ENCODE results near the gene SCNN1A.
A peak's percentile ranks its signal among the peaks of the same experiment; 100 is the strongest.

The SCNN1A gene

DNA sequence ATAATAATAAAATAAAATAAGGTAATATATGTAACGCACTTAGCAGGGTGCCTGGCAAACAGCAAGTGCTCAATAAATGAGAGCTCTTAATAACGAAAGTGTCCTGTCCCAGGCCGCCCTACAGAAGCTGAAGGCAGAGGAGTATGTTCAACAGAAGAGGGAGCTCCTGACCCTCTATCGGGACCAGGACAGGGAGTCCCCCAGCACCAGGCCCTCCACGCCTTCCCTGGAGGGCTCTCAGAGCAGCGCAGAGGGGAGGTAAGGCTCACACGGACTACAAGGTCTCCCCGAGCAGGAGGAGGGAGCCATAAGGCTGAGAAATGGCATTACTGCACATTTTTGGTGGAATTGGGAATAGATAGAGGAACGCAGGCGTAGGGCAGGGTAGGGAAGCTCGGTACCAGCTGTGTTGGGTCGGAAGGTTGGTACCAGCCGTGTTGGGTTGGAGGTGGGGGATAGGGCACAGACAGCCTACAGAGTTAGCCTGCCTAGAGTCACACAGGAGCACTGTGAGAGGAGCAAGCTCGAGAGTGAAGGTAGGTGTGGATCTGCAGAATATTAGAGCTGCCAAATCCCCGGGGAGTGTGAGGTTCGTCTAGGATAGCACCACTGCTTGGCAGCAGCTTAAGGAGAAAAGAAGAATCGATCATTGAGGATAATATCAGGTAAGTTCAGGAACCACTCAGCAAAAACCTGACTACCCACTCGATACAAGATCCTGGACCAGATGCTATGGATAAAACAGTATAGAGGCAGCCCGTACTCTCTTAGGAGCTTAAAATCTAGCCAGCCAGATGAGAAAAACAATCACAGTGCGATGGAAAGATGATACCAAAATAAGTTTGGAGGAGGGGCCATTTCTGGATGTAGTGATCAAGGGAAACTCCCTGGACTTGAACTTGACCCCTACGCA is 48.8 kb downstream of the SCNN1A start:
- DNase-seq = peak in 1 of 2 donors; percentile 45
- Histone ChIP-seq H3K79me1 (ENCODE audit: low read length) (peaks cover 6% of the 10 kb centered on the region), H3K23ac (ENCODE audit: low read length) (no peak overlapping the region), H3K27ac (ENCODE audit: low read depth, low read length) (no peak overlapping the region), H3K4me3 (ENCODE audit: low read depth, low read length) (no peak overlapping the region), H3K4ac (ENCODE audit: low read depth, low read length) (no peak overlapping the region), H3K79me2 (ENCODE audit: control insufficient read depth, insufficient read depth, low read length, poor library complexity) (peaks cover 3% of the 10 kb centered on the region), H2AFZ (ENCODE audit: insufficient read depth, low read length, poor library complexity) (no peak overlapping the region), H2BK5ac (ENCODE audit: low read depth, low read length, poor library complexity) (no peak overlapping the region), H3K4me2 (ENCODE audit: low read length) (no peak overlapping the region), H4K91ac (ENCODE audit: low read depth, low read length) (no peak overlapping the region), H3K14ac (ENCODE audit: low read length) (no peak overlapping the region), H3K18ac (ENCODE audit: low read length) (no peak overlapping the region), H4K12ac (ENCODE audit: low read depth, low read length) (no peak overlapping the region), H2AK5ac (ENCODE audit: low read length) (no peak overlapping the region), H3K9me3 (ENCODE audit: insufficient read depth, low read depth, low read length) (peaks cover 3% of the 10 kb centered on the region), H4K8ac (ENCODE audit: low read depth, low read length) (no peak overlapping the region), H2BK120ac (ENCODE audit: insufficient read depth, low read length, poor library complexity) (no peak overlapping the region), H3K27me3 (ENCODE audit: insufficient read depth, low read length) (no peaks in the 10 kb centered on the region), H3K9ac (ENCODE audit: low read length) (no peak overlapping the region), H3K36me3 (ENCODE audit: control insufficient read depth in 1 of 2, insufficient read depth in 2 of 2, low read length in 2 of 2) (peaks cover 40 to 44% of the 10 kb centered on the region in 2 experiments), H3K4me1 (ENCODE audit: control insufficient read depth in 1 of 2, insufficient read depth in 2 of 2, low read length in 2 of 2) (peaks cover 12 to 14% of the 10 kb centered on the region in 2 experiments), H2BK12ac (ENCODE audit: low read length) (no peak overlapping the region)
- WGBS (ENCODE audit: extremely low coverage, insufficient coverage, insufficient read length) = no CpG with 5 or more reads among the region's 21 CpGs

DNA sequence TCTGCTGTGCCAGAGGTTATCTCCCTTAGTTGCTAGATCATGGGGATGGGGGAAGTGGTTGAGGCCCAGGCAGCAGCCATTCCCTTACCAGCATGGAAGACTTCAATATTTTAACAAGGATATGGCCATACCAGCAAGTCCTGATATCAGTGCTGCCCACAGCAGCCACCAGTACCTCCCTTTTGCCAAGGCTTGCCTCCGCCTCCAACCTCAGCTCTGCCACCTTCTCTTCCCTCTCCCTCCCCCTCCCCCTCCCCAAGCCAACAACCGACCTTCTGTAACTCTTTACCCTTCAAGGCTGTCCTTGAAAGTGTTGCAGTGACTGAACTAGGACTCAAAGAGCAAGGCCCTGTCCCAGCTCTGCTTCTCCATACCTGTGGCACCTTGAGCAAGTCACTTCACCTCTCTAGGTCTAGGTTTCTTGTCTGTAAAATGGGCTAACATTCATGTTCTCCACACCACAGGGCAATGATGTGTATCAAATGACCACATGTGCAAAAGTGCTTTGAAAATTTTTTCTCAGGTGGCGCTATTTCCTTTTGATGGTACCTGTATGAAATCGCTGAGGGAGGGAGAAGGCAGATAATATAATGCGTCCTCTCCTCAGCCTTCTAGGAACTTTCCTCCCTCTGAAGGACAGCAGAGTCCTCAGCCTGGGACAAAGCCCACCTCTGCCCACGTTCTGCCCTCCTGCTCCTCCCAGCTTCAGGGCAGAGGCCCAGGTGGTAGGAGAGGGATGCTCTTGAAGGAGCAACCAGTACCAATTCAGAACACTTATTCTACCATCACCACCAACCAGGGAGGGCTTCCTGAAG is 50.2 kb downstream of the SCNN1A start:
- H3K4me1 ChIP-seq (ENCODE audit: control insufficient read depth in 1 of 2, insufficient read depth in 2 of 2, low read length in 2 of 2) = peaks cover 14 to 15% of the 10 kb centered on the region in 2 experiments
- H4K8ac ChIP-seq (ENCODE audit: low read depth, low read length) = no peak overlapping the region
- peaks cover 6% of the 10 kb centered on the region for H3K79me1 ChIP-seq (ENCODE audit: low read length)
- no peak overlapping the region for H4K12ac ChIP-seq (ENCODE audit: low read depth, low read length)
- H2BK5ac ChIP-seq (ENCODE audit: low read depth, low read length, poor library complexity) = no peak overlapping the region
- H3K14ac ChIP-seq (ENCODE audit: low read length) = no peak overlapping the region
- H3K4me2 ChIP-seq (ENCODE audit: low read length) = no peak overlapping the region
- H3K18ac ChIP-seq (ENCODE audit: low read length) = no peak overlapping the region
- H2AFZ ChIP-seq (ENCODE audit: insufficient read depth, low read length, poor library complexity) = no peak overlapping the region
- H2AK5ac ChIP-seq (ENCODE audit: low read length) = no peak overlapping the region
- H4K91ac ChIP-seq (ENCODE audit: low read depth, low read length) = no peak overlapping the region
- H2BK12ac ChIP-seq (ENCODE audit: low read length) = no peak overlapping the region
- H3K79me2 ChIP-seq (ENCODE audit: control insufficient read depth, insufficient read depth, low read length, poor library complexity) = peaks cover 3% of the 10 kb centered on the region
- H3K27ac ChIP-seq (ENCODE audit: low read depth, low read length) = no peak overlapping the region
- no peak overlapping the region for H3K9ac ChIP-seq (ENCODE audit: low read length)
- H3K36me3 ChIP-seq (ENCODE audit: control insufficient read depth in 1 of 2, insufficient read depth in 2 of 2, low read length in 2 of 2) = peaks cover 27 to 33% of the 10 kb centered on the region in 2 experiments
- WGBS (ENCODE audit: extremely low coverage, insufficient coverage, insufficient read length) = no CpG with 5 or more reads among the region's 6 CpGs
- DNase-seq = no peak
- no peak overlapping the region for H3K23ac ChIP-seq (ENCODE audit: low read length)
- H3K9me3 ChIP-seq (ENCODE audit: insufficient read depth, low read depth, low read length) = peaks cover 1% of the 10 kb centered on the region
- H3K4me3 ChIP-seq (ENCODE audit: low read depth, low read length) = no peak overlapping the region
- H3K4ac ChIP-seq (ENCODE audit: low read depth, low read length) = no peak overlapping the region
- no peak overlapping the region for H2BK120ac ChIP-seq (ENCODE audit: insufficient read depth, low read length, poor library complexity)
- H3K27me3 ChIP-seq (ENCODE audit: insufficient read depth, low read length) = no peaks in the 10 kb centered on the region

DNA sequence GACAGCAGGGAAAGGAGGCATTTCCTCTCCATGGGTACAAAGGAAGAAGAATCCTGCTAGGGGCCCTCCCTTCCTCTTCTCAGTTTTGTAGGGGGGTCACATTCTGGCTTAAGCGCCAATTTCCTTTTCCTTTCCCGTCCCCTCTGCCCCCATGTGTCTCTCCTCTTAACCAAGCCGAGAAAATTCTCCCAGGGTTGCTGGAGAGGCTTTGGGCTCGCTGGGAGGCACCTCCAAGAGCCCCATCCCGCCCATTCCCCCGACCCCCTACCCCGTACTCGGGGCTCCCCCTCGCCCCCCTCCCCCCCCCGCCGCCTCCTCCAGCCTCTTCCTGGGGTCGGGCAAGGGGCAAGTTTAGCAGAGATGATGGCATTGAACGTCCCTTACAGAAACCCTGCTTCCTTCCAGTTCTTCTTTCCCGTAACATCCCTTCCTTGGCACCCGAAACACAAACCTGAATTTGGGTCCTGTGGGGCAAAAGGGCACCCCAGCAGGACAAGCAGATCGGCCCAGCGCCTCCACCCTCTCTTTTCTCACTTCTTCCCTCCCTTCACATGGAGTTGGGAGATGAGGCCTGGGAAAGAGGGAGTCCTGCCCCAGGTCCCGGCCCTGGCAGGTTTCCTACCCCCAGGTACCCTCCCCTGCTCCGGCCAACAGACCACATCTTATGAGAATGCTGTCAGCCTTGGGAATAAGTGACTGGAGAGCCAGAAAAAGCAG is 51.2 kb downstream of the SCNN1A start:
- H3K4ac ChIP-seq (ENCODE audit: low read depth, low read length) = no peak overlapping the region
- H4K91ac ChIP-seq (ENCODE audit: low read depth, low read length) = peak overlapping the region; percentile 80
- peak overlapping the region; percentile 75 for H4K8ac ChIP-seq (ENCODE audit: low read depth, low read length)
- H3K9me3 ChIP-seq (ENCODE audit: insufficient read depth, low read depth, low read length) = peaks cover 3% of the 10 kb centered on the region
- H3K4me1 ChIP-seq (ENCODE audit: control insufficient read depth in 1 of 2, insufficient read depth in 2 of 2, low read length in 2 of 2) = peaks cover 14 to 16% of the 10 kb centered on the region in 2 experiments
- H3K27me3 ChIP-seq (ENCODE audit: insufficient read depth, low read length) = no peaks in the 10 kb centered on the region
- no peak overlapping the region for H4K12ac ChIP-seq (ENCODE audit: low read depth, low read length)
- H2BK120ac ChIP-seq (ENCODE audit: insufficient read depth, low read length, poor library complexity) = peak overlapping the region; percentile 40
- no peak overlapping the region for H3K23ac ChIP-seq (ENCODE audit: low read length)
- H3K14ac ChIP-seq (ENCODE audit: low read length) = peak overlapping the region; percentile 69
- peaks cover 6% of the 10 kb centered on the region for H3K79me1 ChIP-seq (ENCODE audit: low read length)
- H2AK5ac ChIP-seq (ENCODE audit: low read length) = peak overlapping the region; percentile 49
- H3K18ac ChIP-seq (ENCODE audit: low read length) = no peak overlapping the region
- peak overlapping the region; percentile 23 for H3K4me2 ChIP-seq (ENCODE audit: low read length)
- WGBS (ENCODE audit: extremely low coverage, insufficient coverage, insufficient read length) = no CpG with 5 or more reads among the region's 19 CpGs
- H2AFZ ChIP-seq (ENCODE audit: insufficient read depth, low read length, poor library complexity) = peak overlapping the region; percentile 32
- peak overlapping the region; percentile 3 for H3K9ac ChIP-seq (ENCODE audit: low read length)
- peaks cover 3% of the 10 kb centered on the region for H3K79me2 ChIP-seq (ENCODE audit: control insufficient read depth, insufficient read depth, low read length, poor library complexity)
- H3K36me3 ChIP-seq (ENCODE audit: control insufficient read depth in 1 of 2, insufficient read depth in 2 of 2, low read length in 2 of 2) = peaks cover 17 to 24% of the 10 kb centered on the region in 2 experiments
- H3K4me3 ChIP-seq (ENCODE audit: low read depth, low read length) = no peak overlapping the region
- H2BK5ac ChIP-seq (ENCODE audit: low read depth, low read length, poor library complexity) = peak overlapping the region; percentile 54
- H2BK12ac ChIP-seq (ENCODE audit: low read length) = peak overlapping the region; percentile 62
- H3K27ac ChIP-seq (ENCODE audit: low read depth, low read length) = peak overlapping the region; percentile 77
- DNase-seq = no peak

Data from trophoblast cell (in vitro differentiated cells and primary cell).